Measurements from ENCODE around the gene ATP8B2.

GRCh38 chr1:154349121-154349520 lies 23.8 kb downstream of the ATP8B2 start:
- TF ChIP-seq POLR2A (IDR thresholded peaks at IDR 0.05; ENCODE audit: low read depth, low read length) (no peak), PAX5 (IDR thresholded peaks at IDR 0.05; ENCODE audit: insufficient read depth, low read length, severe bottlenecking) (no peak)
